Endothelial cell of umbilical vein (primary cell): ENCODE results near the gene GCAT. TPM values are rescaled to one million over a fixed set of nuclear protein-coding genes. Genes with fewer than 3 reads are reported as not detected.

Experiments
- BruUV-seq: library from RNA; stranded (reverse); fragments of 400-500 nt; replicated peaks from 2 replicates; lab custom pipeline; 2021; lab: Mats Ljungman, UMichigan
- CTCF ChIA-PET: fragments of 300-600, 350-600 bp; sonication (Branson Sonifier 250); formaldehyde crosslinking; loops from one replicate; lab custom pipeline; 2021; ENCODE audit warnings: antibody characterized with exemption, inconsistent platforms; lab: Charles Lee
- POLR2A ChIA-PET: fragments of 300-600, 350-600 bp; sonication (Branson Sonifier 250); formaldehyde crosslinking; loops from one replicate; lab custom pipeline; 2021; ENCODE audit warnings: antibody characterized with exemption, inconsistent platforms; lab: Charles Lee
- DNase-seq: peaks from one replicate; pipeline ENCODE4 v3.0.0-alpha.2; 2011; ENCODE audit warnings: low read depth, low spot score
- FAIRE-seq: peaks from 2 replicates; lab custom pipeline; 2011; peaks lifted over from hg19 to GRCh38; lab: Jason Lieb, UNC
- H2AFZ ChIP-seq: 2 replicates; pipeline ENCODE4 v1.6.0; 2012; ENCODE audit warnings: low read depth, low read length, control low read depth, inconsistent platforms
- H3K27ac ChIP-seq: 2 replicates; pipeline ENCODE4 v1.5.1; 2011; ENCODE audit warnings: low read depth, mild to moderate bottlenecking, control low read depth, low read length, moderate library complexity; ENCODE audit not compliant: insufficient read depth
- H3K27me3 ChIP-seq, 2 experiments: 2 replicates each; pipeline versions ENCODE4 v1.6.0 to v1.6.1; 2011; ENCODE audit warnings: low read length in 2 of 2, mixed read lengths in 1 of 2; ENCODE audit not compliant: control insufficient read depth in 2 of 2, insufficient read depth in 2 of 2
- H3K36me3 ChIP-seq, 2 experiments: 2 replicates in 1 of 2; 3 replicates in 1 of 2; pipeline ENCODE4 v1.5.1; 2011; ENCODE audit warnings: low read length in 2 of 2, mild to moderate bottlenecking in 1 of 2, moderate library complexity in 1 of 2; ENCODE audit not compliant: control insufficient read depth in 2 of 2, insufficient read depth in 2 of 2; ENCODE audit errors: extremely low read depth in 1 of 2
- H3K4me1 ChIP-seq: 3 replicates; pipeline ENCODE4 v1.5.1; 2011; ENCODE audit warnings: mild to moderate bottlenecking, low read length; ENCODE audit not compliant: control insufficient read depth, insufficient read depth; ENCODE audit errors: extremely low read depth
- H3K4me2 ChIP-seq: 2 replicates; pipeline ENCODE4 v1.6.1; 2011; ENCODE audit warnings: low read length, control low read depth, mixed read lengths; ENCODE audit not compliant: insufficient read depth
- H3K4me3 ChIP-seq, 3 experiments: fragments of 200-600 bp in 1 of 3; sonication (generic), shearing (Covaris generic) in 1 of 3; replicated peaks in 1 of 3; 2 replicates each; pipeline ENCODE4 v1.5.1; 2011 to 2016; ENCODE audit warnings: control low read depth in 3 of 3, low read length in 3 of 3, mild to moderate bottlenecking in 2 of 3, inconsistent platforms in 1 of 3, low read depth in 1 of 3, moderate library complexity in 1 of 3; ENCODE audit not compliant: insufficient read depth in 1 of 3
- H3K79me2 ChIP-seq: 2 replicates; pipeline ENCODE4 v1.6.0; 2012; ENCODE audit warnings: low read length, inconsistent platforms; ENCODE audit not compliant: control insufficient read depth, insufficient read depth
- H3K9ac ChIP-seq: replicated peaks from 2 replicates; pipeline ENCODE3; 2011; ENCODE audit warnings: low read length, control low read depth; ENCODE audit not compliant: insufficient read depth; ENCODE audit errors: extremely low read depth
- H3K9me1 ChIP-seq: replicated peaks from 3 replicates; pipeline ENCODE4 v1.6.0; 2011; ENCODE audit warnings: mild to moderate bottlenecking, low read length; ENCODE audit not compliant: control insufficient read depth, insufficient read depth; ENCODE audit errors: extremely low read depth
- H3K9me3 ChIP-seq: replicated peaks from 2 replicates; pipeline ENCODE4 v1.5.1; 2012; ENCODE audit warnings: low read length, inconsistent platforms; ENCODE audit not compliant: control insufficient read depth, insufficient read depth
- H4K20me1 ChIP-seq: replicated peaks from 2 replicates; pipeline ENCODE3; 2011; ENCODE audit warnings: mild to moderate bottlenecking, low read length; ENCODE audit not compliant: control insufficient read depth, insufficient read depth; ENCODE audit errors: extremely low read depth
- CTCF ChIP-seq, 2 donors: IDR thresholded peaks; 1 replicate in 1 of 2; 2 replicates in 1 of 2; pipeline ENCODE4 v1.5.1; 2011; ENCODE audit warnings: low read length in 2 of 2, mild to moderate bottlenecking in 2 of 2, moderate library complexity in 2 of 2, control low read depth in 1 of 2, inconsistent platforms in 1 of 2, low read depth in 1 of 2; ENCODE audit not compliant: insufficient read depth in 1 of 2; ENCODE audit errors: extremely low read depth in 1 of 2
- EZH2 ChIP-seq: IDR thresholded peaks from 2 replicates; pipeline ENCODE4 v1.6.1; 2012; ENCODE audit warnings: borderline replicate concordance, low read depth, mild to moderate bottlenecking, moderate library complexity, low read length, inconsistent platforms; ENCODE audit not compliant: severe bottlenecking
- FOS ChIP-seq: IDR thresholded peaks from 2 replicates; pipeline ENCODE4 v1.6.1; 2011; ENCODE audit warnings: mild to moderate bottlenecking, low read length, moderate library complexity, borderline replicate concordance; ENCODE audit not compliant: insufficient read depth
- GATA2 ChIP-seq: IDR thresholded peaks from 2 replicates; pipeline ENCODE4 v1.7.0; 2011; ENCODE audit warnings: low read depth, mild to moderate bottlenecking, moderate library complexity, mixed read lengths, low read length; ENCODE audit not compliant: insufficient read length, insufficient read depth
- JUN ChIP-seq: IDR thresholded peaks from 2 replicates; pipeline ENCODE4 v1.6.1; 2011; ENCODE audit warnings: borderline replicate concordance, low read depth; ENCODE audit not compliant: insufficient read length, insufficient read depth
- MAX ChIP-seq: IDR thresholded peaks from 2 replicates; pipeline ENCODE4 v1.6.1; 2011; ENCODE audit not compliant: insufficient read depth, insufficient read length
- MYC ChIP-seq: IDR thresholded peaks from one replicate; pipeline ENCODE4 v1.6.1; 2011; ENCODE audit warnings: mild to moderate bottlenecking, low read depth, low read length
- POLR2A ChIP-seq: IDR thresholded peaks from 2 replicates; pipeline ENCODE4 v1.6.1; 2012; ENCODE audit warnings: low read depth, mild to moderate bottlenecking, control low read depth, low read length
- POLR2AphosphoS5 ChIP-seq: IDR thresholded peaks from 2 replicates; pipeline ENCODE4 v1.6.1; 2012; ENCODE audit warnings: low read depth, mild to moderate bottlenecking, control low read depth, low read length, moderate library complexity; ENCODE audit not compliant: insufficient read depth
- dilution Hi-C: fragments of 300-500 bp; cut with MboI; formaldehyde crosslinking; loops from one replicate; pipeline ENCODE4 v1.15.0; 2019; ENCODE audit warnings: low sequenced_read_pairs; ENCODE audit not compliant: extremely low pct_ligation_motif_present
- intact Hi-C: fragments of 100-400 bp; cut with micrococcal nuclease; formaldehyde crosslinking; loops from one replicate; pipeline ENCODE4 v1.10.0; 2022
- polyA plus RNA-seq, 4 experiments: library from polyadenylated mRNA; depleted of rRNA in 3 of 4; stranded (reverse) in 3 of 4; unstranded in 1 of 4; fragments of >200 nt; gene quantifications; 2 replicates each; pipeline versions ENCODE4 v1.2.1 to v1.2.3, GENCODE V29; 2011 to 2012; ENCODE audit warnings: missing spikeins in 1 of 4
- total RNA-seq: library from RNA; stranded (reverse); gene quantifications from 2 replicates; pipeline ENCODE4 v1.2.3, GENCODE V29; 2021

The GCAT gene
- total and polyA plus RNA-seq, 2 donors (not counting 3 experiments of a cell fraction or from before 2014, with no cell fraction given) = 19.7 TPM

GRCh38 chr22:37824674-37825641 is 17.2 kb downstream of the GCAT start:
- Histone ChIP-seq H3K4me1 (no peaks in the 10 kb centered on the region), H3K27me3 (peaks cover 0 to 2% of the 10 kb centered on the region in 2 experiments), H3K9ac (no peak overlapping the region), H3K36me3 (no peaks in the 10 kb centered on the region), H3K79me2 (no peaks in the 10 kb centered on the region), H2AFZ (peak overlapping the region; percentile 90), H3K9me3 (no peaks in the 10 kb centered on the region), H3K9me1 (no peaks in the 10 kb centered on the region), H3K4me2 (peak overlapping the region; percentile 78), H4K20me1 (no peaks in the 10 kb centered on the region), H3K27ac (no peak overlapping the region), H3K4me3 (peak overlapping the region in 2 of 3 experiments; percentile 27 to 44)
- DNase-seq = no peak
- ChIA-PET CTCF (interaction anchor here (0.6 to 3.1 kb wide), 6 partner anchors 7 to 140 kb away, joined by 3 to 24 read pairs (median 4); partner anchors contain the start of gene GCAT), POLR2A (no interaction called here)
- intact Hi-C loops (no loop called here), dilution Hi-C loops (no loop called here)
- no peak for FAIRE-seq
- BruUV-seq = no TSS peak
- peak in 1 of 2 donors; percentile 16 for TF ChIP-seq CTCF (IDR thresholded peaks at IDR 0.05; ENCODE audit: extremely low read depth in 1 of 2, insufficient read depth in 1 of 2, low read depth in 1 of 2, low read length in 2 of 2)
- TF ChIP-seq POLR2A = peak; percentile 20
- no peak for TF ChIP-seq EZH2
- TF ChIP-seq JUN = no peak
- TF ChIP-seq FOS = no peak
- TF ChIP-seq MAX = no peak
- no peak for TF ChIP-seq GATA2
- TF ChIP-seq POLR2AphosphoS5 = peak; percentile 31
- no peak for TF ChIP-seq MYC
